GM18526 (cell line): Measurements from ENCODE around the gene ITGAV.

Experiments
- POLR2A ChIP-seq: IDR thresholded peaks from 3 replicates; pipeline ENCODE4 v1.6.1; 2011; ENCODE audit not compliant: insufficient read length; ENCODE audit errors: extremely low read depth

The ITGAV gene

DNA sequence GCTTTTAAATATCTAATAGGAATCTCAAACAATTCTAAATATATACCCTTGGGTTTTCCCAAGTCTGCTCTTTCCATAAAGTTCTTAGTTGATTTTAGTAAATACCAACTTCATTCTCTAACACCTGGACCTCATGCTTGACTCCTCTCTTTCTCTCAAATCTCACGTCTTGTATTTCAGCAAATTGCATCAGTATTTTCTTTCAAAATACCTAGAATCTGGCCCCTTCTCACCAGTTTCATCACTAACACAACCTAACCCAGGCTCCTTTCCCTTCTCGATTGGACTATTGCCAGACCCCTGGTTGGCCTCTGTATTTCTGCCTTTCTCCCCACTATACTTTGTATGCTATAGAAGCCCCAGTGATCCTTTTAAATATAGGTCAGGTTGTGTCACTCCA, 81.0 kb downstream of the ITGAV start:
- TF ChIP-seq POLR2A = no peak

DNA sequence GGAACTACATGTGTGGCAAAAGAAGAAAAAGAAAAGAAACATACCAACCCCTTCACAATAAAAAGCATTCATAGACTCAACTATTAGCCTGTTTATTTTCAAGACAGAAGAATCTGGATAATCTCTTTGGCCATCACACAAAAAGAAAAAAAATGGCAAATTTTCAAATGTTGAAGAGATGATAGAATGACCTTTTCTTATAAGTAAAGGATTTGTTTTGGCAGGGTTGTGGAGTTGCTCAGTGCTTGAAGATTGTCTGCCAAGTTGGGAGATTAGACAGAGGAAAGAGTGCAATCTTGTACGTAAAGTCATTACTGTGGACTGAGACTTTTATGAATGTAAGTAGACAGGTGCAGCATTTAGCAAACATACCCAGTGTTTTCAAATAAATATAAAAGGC, 85.5 kb downstream of the ITGAV start:
- TF ChIP-seq POLR2A = no peak

- TF ChIP-seq POLR2A = no peak
Measured at GRCh38 chr2:186683341-186683740, 93.5 kb downstream of the ITGAV start.

- no peak for TF ChIP-seq POLR2A
Measured at GRCh38 chr2:186687807-186688211, 98.0 kb downstream of the ITGAV start.

- no peak for TF ChIP-seq POLR2A
Measured at GRCh38 chr2:186688813-186689212, 99.0 kb downstream of the ITGAV start.

GRCh38 chr2:186690786-186691185, 100.9 kb downstream of the ITGAV start:
- TF ChIP-seq POLR2A = no peak

GRCh38 chr2:186691231-186691630, 101.4 kb downstream of the ITGAV start:
- TF ChIP-seq POLR2A = no peak

GRCh38 chr2:186691900-186692299, 102.0 kb downstream of the ITGAV start:
- no peak for TF ChIP-seq POLR2A

GRCh38 chr2:186693446-186693832, 103.6 kb downstream of the ITGAV start:
- no peak for TF ChIP-seq POLR2A

- TF ChIP-seq POLR2A = no peak
Measured at GRCh38 chr2:186695081-186695756, 105.4 kb downstream of the ITGAV start.

DNA sequence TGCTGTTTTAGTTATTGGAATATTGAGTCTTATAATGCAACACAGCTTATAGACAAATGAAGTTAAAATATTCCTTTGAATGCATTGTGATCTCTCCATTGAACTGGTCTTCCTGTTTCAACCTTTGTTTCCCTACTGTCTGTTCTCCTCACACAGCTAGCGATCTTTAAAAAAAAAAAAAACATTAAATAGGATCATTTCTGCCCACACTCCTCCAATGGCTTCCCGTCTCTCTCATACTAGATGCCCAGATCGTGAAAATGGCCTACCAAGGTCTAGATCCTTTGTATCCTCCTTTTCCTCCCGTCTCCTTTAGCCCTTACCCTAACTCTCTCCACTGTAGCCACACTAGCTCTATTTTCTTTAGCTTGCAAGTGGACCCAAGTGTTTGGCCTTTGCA, 106.4 kb downstream of the ITGAV start:
- no peak for TF ChIP-seq POLR2A

DNA sequence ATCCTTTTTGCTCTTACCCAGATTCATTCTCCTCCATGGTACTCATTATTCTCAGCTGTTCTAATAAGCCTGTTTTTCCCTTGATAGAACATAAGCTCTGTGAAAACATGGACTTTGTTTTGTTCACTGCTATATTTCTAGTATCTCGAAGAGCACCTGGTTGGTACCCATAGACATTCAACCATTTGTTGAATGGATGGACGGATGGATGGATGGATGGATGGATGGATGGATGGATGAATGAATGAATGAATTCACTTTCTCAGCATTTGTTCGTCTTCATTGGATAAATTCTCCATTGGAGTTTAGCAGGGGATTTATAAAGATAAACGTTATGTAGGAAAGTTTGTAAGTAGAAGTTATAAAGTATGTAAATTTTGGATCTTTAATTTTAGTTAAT, 106.9 kb downstream of the ITGAV start:
- TF ChIP-seq POLR2A = no peak

DNA sequence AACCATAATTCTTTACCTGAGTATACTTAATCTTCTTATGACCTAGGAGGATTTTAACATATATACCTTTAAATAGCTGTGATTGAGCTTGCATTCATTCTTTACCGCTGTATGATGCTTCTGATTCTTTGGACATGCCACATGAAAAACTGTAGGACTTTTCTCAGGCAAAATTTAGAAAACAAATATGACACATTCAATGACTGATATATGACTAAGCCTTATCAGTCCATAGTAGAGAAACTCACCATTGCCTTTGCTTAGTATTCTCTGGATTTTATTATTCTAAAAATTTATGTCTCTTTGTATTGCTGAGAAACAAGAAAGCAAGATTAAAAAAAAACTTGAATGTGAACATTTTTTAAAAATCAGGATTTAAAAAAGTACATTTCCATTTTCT, 107.7 kb downstream of the ITGAV start:
- TF ChIP-seq POLR2A = no peak

- TF ChIP-seq POLR2A = no peak
Measured at GRCh38 chr2:186699742-186700141, 109.9 kb downstream of the ITGAV start.

DNA sequence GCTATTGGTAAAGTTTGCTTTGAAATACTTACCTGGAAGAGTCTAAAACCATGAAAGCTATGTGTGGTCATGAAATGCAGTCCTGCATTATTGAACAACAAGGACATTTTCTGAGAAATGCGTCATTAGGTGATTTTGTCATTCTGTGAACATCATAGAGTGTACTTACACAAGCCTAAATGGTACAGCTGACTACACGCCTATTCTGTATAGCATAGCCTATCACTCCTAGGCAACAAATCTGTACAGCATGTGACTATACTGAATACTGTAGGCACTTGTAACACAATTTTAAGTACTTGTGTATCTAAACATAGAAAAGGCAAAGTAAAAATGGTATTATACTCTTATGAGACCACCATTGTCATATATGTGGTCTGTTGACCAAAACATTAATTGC, 112.2 kb downstream of the ITGAV start:
- TF ChIP-seq POLR2A = no peak

GRCh38 chr2:186702501-186702900, 112.6 kb downstream of the ITGAV start:
- TF ChIP-seq POLR2A = no peak

- TF ChIP-seq POLR2A = no peak
Measured at GRCh38 chr2:186704897-186705296, 115.0 kb downstream of the ITGAV start.
